ENCODE results near the gene HOXB5. TPM values are rescaled to one million over a fixed set of nuclear protein-coding genes. Genes with fewer than 3 reads are reported as not detected.

HOXB5 gene
- total and polyA plus RNA-seq, 10 of the 15 experiments (the other 5 are each of a cell fraction or from before 2014, with no cell fraction given) = not detected

DNA sequence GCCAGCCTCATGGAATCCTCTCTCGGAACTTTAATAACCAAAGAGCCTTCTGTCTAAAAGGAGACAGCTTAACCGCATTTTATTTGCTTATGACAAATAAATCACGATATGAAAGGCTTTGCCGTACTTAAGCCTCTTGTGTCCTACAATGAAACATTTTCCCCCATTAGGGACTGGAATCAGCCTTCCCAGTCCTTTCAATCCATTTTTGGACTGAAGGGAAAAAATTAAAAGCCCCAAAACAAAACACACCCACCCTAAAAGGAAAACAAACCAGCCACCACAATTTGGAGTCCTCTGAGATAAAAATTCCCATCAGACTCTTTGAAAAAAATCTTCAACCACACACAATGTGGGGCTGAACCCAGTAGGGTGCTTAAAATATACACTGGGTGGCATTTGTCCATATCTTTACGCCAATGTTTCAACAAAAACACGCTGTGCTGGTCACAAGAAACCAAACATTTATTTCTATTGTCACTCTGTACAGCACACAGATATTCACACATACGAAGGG is 18.5 kb downstream of the HOXB5 start:
- RAD21 ChIA-PET (ENCODE audit: unreplicated experiment) = interaction anchor here (1.0 kb wide), 2 partner anchors 28 to 62 kb away, joined by 3 read pairs; no protein-coding TSS in a partner anchor
- CTCF ChIA-PET = interaction anchor here (0.5 kb wide), 1 partner anchor 489 kb away, joined by 3 read pairs; no protein-coding TSS in a partner anchor
- peaks cover 7% of the 10 kb centered on the region for H3K79me2 ChIP-seq (ENCODE audit: control insufficient read depth, insufficient read depth, low read length)
- TF ChIP-seq, protein P1, sequence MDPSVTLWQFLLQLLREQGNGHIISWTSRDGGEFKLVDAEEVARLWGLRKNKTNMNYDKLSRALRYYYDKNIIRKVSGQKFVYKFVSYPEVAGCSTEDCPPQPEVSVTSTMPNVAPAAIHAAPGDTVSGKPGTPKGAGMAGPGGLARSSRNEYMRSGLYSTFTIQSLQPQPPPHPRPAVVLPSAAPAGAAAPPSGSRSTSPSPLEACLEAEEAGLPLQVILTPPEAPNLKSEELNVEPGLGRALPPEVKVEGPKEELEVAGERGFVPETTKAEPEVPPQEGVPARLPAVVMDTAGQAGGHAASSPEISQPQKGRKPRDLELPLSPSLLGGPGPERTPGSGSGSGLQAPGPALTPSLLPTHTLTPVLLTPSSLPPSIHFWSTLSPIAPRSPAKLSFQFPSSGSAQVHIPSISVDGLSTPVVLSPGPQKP (IDR thresholded peaks at IDR 0.05; ENCODE audit: low read depth, low read length) = no peak
- TF ChIP-seq, protein P2, sequence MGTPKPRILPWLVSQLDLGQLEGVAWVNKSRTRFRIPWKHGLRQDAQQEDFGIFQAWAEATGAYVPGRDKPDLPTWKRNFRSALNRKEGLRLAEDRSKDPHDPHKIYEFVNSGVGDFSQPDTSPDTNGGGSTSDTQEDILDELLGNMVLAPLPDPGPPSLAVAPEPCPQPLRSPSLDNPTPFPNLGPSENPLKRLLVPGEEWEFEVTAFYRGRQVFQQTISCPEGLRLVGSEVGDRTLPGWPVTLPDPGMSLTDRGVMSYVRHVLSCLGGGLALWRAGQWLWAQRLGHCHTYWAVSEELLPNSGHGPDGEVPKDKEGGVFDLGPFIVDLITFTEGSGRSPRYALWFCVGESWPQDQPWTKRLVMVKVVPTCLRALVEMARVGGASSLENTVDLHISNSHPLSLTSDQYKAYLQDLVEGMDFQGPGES (IDR thresholded peaks at IDR 0.05) = no peak
- no peak for TF ChIP-seq TCF7 (IDR thresholded peaks at IDR 0.05; ENCODE audit: borderline replicate concordance)
- TF ChIP-seq HCFC1 (IDR thresholded peaks at IDR 0.05; ENCODE audit: low read length) = no peak
- TF ChIP-seq BHLHE40 (IDR thresholded peaks at IDR 0.05; ENCODE audit: borderline replicate concordance in 1 of 2, low read depth in 2 of 2, low read length in 1 of 2) = no peak
- TF ChIP-seq ETV6 (conservative IDR thresholded peaks at IDR 0.05 in 1 of 2, IDR thresholded peaks at IDR 0.05 in 1 of 2; ENCODE audit: borderline replicate concordance in 1 of 2, low read depth in 1 of 2) = no peak
- TF ChIP-seq EED (IDR thresholded peaks at IDR 0.05; ENCODE audit: low read depth) = no peak
- TF ChIP-seq, protein P3, sequence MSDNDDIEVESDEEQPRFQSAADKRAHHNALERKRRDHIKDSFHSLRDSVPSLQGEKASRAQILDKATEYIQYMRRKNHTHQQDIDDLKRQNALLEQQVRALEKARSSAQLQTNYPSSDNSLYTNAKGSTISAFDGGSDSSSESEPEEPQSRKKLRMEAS (IDR thresholded peaks at IDR 0.05; ENCODE audit: low read depth, low read length) = no peak
- TF ChIP-seq WRNIP1 (IDR thresholded peaks at IDR 0.05; ENCODE audit: borderline replicate concordance, low read depth, low read length) = no peak
- no peak for TF ChIP-seq RELA (IDR thresholded peaks at IDR 0.05; ENCODE audit: borderline replicate concordance, partially characterized antibody)
- TF ChIP-seq SPI1 (IDR thresholded peaks at IDR 0.05; ENCODE audit: borderline replicate concordance, insufficient read depth, low read depth, low read length) = no peak
- no peak for TF ChIP-seq SUPT20H (IDR thresholded peaks at IDR 0.05; ENCODE audit: borderline replicate concordance, control insufficient read depth, low read depth, low read length)
- no peak for TF ChIP-seq SP1 (IDR thresholded peaks at IDR 0.05; ENCODE audit: low read depth, low read length)
- TF ChIP-seq TCF3 (IDR thresholded peaks at IDR 0.05; ENCODE audit: borderline replicate concordance, insufficient read depth, low read depth, low read length) = no peak
- no peak for TF ChIP-seq GATAD2B (conservative IDR thresholded peaks at IDR 0.05; ENCODE audit: low read depth)
- TF ChIP-seq POLR2AphosphoS2 (IDR thresholded peaks at IDR 0.05; ENCODE audit: low read depth, low read length) = no peak
- TF ChIP-seq LARP7 (IDR thresholded peaks at IDR 0.05) = no peak
- no peaks in the 10 kb centered on the region for H3K27me3 ChIP-seq (replicated peaks in 1 of 2; ENCODE audit: control insufficient read depth in 2 of 2, insufficient read depth in 2 of 2, low read length in 1 of 2)
- DNase-seq (ENCODE audit: low read depth, low spot score) (no peak), ATAC-seq (no peak), FAIRE-seq (no peak)
- in situ Hi-C loops (cut with MboI) (no loop called here), intact Hi-C loops (cut with micrococcal nuclease; ENCODE audit: unreplicated experiment) (no loop called here)
- H3K27ac ChIP-seq (ENCODE audit: control insufficient read depth, insufficient read depth) = no peak overlapping the region
- peaks cover 13% of the 10 kb centered on the region for H3K4me1 ChIP-seq (ENCODE audit: control insufficient read depth, insufficient read depth, low read length)
- no peak overlapping the region for H3K4me3 ChIP-seq
- no peaks in the 10 kb centered on the region for H3K36me3 ChIP-seq (ENCODE audit: control insufficient read depth in 2 of 2, insufficient read depth in 2 of 2, low read length in 1 of 2)
- H4K20me1 ChIP-seq (ENCODE audit: control insufficient read depth, insufficient read depth) = no peaks in the 10 kb centered on the region
- H2AFZ ChIP-seq (ENCODE audit: control insufficient read depth, low read depth, low read length) = no peak overlapping the region
- SMC1A ChIA-PET (ENCODE audit: uncharacterized antibody, unreplicated experiment) = interaction anchor here (1.0 to 1.3 kb wide), 6 partner anchors 9 to 141 kb away, joined by 3 to 7 read pairs (median 4); no protein-coding TSS in a partner anchor
- POLR2A ChIA-PET = no interaction called here
- 49% methylated on average over 7 of the region's 7 CpGs for WGBS (ENCODE audit: insufficient coverage, insufficient replicate concordance, low lambda C conversion rate, missing lambda C conversion rate)
- no peaks in the 10 kb centered on the region for H3K9me3 ChIP-seq (replicated peaks; ENCODE audit: control insufficient read depth, insufficient read depth, low read length)
- H3K9ac ChIP-seq (ENCODE audit: control insufficient read depth, insufficient read depth, low read length) = no peak overlapping the region
- BruUV-seq (replicated peaks) = no TSS peak
- H3K4me2 ChIP-seq (ENCODE audit: control insufficient read depth, insufficient read depth) = no peak overlapping the region

All from GM12878 (cell line).